HG03575 (cell line): ENCODE data around the gene SLC44A3.
A peak's percentile ranks its signal among the peaks of the same experiment; 100 is the strongest.

Experiments used
- ATAC-seq: cut with Tn5 transposase; IDR thresholded peaks from one replicate; pipeline ENCODE4 v1.9.1; 2021; ENCODE audit not compliant: unreplicated experiment, insufficient number of reproducible peaks, low FRiP score; ENCODE audit errors: extremely low read depth

Gene SLC44A3, protein sequence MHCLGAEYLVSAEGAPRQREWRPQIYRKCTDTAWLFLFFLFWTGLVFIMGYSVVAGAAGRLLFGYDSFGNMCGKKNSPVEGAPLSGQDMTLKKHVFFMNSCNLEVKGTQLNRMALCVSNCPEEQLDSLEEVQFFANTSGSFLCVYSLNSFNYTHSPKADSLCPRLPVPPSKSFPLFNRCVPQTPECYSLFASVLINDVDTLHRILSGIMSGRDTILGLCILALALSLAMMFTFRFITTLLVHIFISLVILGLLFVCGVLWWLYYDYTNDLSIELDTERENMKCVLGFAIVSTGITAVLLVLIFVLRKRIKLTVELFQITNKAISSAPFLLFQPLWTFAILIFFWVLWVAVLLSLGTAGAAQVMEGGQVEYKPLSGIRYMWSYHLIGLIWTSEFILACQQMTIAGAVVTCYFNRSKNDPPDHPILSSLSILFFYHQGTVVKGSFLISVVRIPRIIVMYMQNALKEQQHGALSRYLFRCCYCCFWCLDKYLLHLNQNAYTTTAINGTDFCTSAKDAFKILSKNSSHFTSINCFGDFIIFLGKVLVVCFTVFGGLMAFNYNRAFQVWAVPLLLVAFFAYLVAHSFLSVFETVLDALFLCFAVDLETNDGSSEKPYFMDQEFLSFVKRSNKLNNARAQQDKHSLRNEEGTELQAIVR

GRCh38 chr1:94819945-94820746 lies at the start of gene SLC44A3:
SLC44A3 (plus strand) TSS chr1:94820357; CDS start chr1:94820452, 95 bp downstream.
- ATAC-seq, result no peak

DNA sequence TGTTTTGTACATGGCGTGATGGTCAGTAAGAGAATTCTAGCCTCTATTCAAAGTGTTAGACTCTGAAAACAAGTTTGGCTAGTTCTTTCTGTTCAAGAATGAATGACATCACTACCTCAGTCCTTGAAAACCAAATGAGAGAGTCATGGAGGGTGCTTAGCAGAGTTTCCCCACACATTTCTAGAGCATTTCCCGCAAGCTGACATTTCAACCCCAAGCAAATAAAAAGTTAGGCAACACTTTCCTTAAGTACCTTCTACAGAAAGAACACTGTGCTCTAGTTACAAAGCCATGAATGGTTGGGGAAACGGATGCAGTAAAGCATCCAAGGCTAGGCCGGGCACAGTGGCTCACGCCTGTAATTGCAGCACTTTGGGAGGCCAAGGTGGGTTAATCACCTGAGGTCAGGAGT lies 47.9 kb upstream of the SLC44A3 start:
- no peak for ATAC-seq

GRCh38 chr1:94772845-94773244 lies 47.3 kb upstream of the SLC44A3 start:
- no peak for ATAC-seq

DNA sequence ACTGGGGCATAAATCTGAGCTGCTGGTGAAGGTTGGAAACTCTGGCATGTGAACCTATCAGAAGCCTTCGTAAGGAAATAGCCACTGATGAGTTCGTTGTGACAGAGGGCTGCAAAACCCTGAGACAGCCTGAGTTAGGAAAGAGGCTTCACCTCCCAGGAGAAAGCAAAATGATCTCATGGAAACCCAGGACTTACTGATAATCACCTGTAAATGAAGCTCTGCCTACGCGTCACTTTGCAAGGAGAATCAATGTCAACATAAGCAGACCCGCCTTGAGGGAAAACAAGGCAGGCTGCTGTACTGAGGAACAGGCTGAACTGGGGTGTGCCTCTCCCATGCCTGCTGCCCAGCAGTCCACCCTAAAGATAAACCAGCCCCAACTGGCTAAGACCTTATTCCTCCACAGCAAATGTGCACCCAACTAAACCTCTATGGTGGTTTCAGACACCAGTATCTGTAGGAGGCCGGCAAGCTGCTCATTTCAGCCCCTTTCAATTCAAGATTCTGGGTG lies 46.8 kb upstream of the SLC44A3 start:
- no peak for ATAC-seq

DNA sequence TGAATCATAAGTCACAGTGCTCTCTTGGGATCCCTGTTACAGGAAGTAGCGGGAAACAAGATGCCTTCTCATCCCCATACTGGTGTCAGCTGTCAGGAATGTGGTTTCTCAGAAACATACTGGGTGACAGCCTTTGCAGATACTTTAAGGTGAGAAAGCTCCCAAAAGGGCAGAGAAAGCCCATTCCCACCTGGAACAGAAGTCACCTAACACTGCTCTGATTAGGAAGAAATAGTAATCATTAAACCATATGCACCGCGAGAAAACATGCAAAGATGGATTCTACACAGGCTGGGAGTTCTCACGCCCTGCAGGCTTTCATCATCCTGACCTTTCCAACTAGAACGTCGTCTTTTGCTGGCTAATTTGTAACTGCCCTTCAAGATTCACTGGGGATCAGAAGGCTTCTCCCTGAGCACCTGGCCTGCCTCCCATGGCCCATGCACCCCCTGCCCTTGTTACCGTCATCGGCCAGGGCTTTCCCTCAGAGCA lies 46.2 kb upstream of the SLC44A3 start:
- ATAC-seq, result no peak

GRCh38 chr1:94776474-94776873 lies 43.7 kb upstream of the SLC44A3 start:
- no peak for ATAC-seq

GRCh38 chr1:94777281-94777680 lies 42.9 kb upstream of the SLC44A3 start:
- ATAC-seq, result no peak

- no peak for ATAC-seq
These were observed 41.3 kb upstream of the SLC44A3 start for GRCh38 chr1:94778808-94779207.

- ATAC-seq, result no peak
These were observed 36.6 kb upstream of the SLC44A3 start for GRCh38 chr1:94783342-94784189.

DNA sequence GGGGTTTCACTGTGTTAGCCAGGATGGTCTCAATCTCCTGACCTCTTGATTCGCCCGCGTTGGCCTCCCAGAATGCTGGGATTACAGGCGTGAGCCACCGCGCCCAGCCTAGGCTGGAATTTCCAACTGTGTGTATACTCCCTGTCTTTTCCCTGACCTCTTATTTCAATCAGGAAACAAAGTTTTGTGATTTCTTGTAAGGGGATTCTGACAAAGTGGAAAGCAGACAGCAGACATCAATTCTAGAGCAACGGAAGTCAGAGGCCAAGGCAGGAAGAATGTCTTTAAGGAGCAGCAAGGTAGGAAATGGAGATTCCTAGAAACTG lies 36.0 kb upstream of the SLC44A3 start:
- no peak for ATAC-seq

GRCh38 chr1:94787691-94788090 lies 32.5 kb upstream of the SLC44A3 start:
- ATAC-seq, result no peak

DNA sequence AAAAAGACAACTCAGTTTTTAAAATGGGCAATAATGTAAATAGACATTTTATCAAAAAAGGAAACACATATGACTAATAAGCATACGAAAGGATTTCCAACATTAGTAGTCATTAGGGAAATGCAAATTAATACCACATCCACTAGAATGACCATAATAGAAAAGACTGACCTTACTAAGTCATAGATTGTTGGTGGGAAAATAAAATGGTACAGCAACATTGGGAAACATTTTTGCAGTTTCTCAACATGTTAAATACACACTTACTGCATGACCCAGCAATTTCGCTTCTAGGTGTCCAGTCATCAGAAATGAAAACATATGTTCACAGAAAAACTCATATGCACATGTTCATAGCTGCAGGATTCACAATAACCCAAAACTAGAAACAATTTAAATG lies 29.9 kb upstream of the SLC44A3 start:
- no peak for ATAC-seq

- no peak for ATAC-seq
These were observed 29.5 kb upstream of the SLC44A3 start for GRCh38 chr1:94790670-94791069.

DNA sequence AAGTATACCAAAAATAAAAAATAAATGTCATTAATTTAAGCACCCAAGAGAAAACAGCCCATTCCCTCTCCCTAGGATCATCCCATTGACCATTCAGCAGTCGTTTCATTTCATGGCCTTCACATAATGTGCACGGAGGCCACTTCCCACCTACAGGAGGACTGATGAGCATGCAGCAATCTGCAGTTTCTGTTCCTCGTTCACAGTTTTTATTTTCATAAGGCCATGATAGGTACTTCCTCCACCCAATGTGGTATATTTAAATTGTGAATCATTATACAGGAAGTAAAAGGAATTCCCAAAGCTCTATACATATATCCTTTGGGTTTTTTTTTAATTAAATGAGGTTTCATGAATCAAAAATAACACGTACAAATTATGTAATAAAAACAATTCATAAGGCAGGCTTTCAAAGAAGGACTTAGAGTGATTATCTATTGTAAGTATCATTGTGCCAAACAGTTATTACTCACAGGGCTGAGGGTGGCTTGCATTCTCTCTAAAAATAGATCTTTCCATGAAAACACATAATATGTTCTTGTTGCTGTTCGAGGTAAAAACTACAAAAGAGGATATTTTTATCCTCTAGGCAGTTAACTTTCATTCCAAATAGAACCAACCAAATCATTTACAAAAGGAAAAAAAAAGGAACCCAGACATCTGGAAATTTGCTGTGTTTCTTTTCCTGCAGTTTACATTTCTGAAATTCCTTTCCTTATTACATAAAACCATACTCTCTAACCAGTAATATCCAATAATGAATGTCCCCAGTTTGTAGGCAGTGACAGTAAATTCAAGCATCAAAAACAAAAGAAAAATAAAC lies 27.5 kb upstream of the SLC44A3 start:
- ATAC-seq, result peak; percentile 83

DNA sequence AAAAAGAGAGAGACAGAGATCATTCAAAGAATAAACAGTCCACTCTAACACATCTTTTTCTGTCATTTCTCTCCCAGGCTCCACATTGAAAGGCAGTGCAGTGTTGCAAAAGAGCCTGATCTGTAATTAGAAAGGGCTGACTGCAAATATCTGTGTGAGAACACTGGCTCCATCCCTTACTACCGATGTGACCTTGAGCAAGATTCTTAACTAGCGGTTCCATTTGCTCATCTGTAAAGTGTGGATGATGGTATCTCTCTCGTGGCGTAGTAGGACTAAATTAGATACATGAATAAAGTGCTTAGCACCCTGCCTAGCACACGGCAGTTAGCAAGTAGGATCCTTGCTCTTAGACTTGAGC lies 26.9 kb upstream of the SLC44A3 start:
- ATAC-seq, result no peak

DNA sequence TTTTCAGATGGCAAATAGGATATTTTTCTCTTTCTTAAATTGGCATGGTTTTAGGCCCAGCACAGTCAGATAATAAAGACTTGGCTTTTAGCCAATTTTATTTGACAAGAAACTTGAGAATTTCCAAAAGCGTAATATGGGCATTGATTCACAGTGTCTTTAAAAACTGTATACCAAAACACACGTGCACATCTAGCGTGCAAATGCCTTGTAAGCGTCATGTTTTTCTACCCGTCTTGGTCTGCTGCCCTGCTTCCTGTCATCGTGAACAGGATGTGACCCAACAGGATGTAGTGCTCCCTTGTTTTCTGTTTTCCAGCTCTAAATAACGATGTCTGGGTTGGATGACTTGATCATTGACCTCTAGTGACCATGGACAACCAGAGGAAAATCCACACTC lies 24.7 kb upstream of the SLC44A3 start:
- ATAC-seq, result no peak

GRCh38 chr1:94796266-94796665 lies 23.9 kb upstream of the SLC44A3 start:
- ATAC-seq, result no peak

DNA sequence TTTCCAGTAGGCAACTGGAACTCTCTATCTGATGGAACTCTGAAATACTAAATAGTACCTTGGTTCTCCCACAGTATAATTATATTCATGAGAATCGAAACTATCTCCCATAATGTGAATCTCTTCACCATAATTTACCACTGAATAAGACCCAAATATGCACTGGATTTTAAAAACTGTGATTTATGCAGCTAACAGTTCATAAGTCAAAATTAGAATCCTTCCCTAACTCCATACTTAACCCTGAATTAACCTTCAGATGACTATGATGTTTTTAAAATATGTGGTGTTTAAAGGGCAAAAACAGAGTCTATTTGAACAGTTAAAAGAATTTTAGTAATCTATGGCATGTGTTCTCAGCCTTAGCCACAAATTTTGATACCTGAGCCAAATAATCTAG lies 22.9 kb upstream of the SLC44A3 start:
- no peak for ATAC-seq
